ENCODE results near the gene PEX16.

Gene PEX16

GRCh38 chr11:45890886-45891550 lies 26.7 kb downstream of the PEX16 start:
- H3K9me3 ChIP-seq, result no peaks in the 10 kb centered on the region
- intact Hi-C loops (cut with DNase I; ENCODE audit: low total_unique reads), result no loop called here

DNA sequence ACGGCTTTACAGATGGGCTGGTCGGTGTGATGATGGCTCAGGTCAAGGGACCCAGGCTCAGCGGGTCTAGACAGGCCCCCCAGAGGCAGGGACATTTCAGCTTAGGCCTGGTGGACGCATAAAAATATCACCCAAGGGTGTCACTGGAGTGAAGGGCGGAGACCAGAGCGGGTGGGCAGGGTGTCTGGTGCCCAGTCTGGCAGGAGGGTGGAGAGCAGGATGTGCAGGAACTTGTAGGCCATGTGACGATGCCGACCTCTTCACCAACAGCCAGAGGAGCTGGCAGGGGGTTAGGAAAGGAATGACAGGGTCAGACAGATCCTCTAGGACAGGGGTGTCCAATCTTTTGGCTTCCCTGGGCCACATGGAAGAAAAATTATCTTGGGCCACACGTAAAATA lies 27.7 kb downstream of the PEX16 start:
- Histone ChIP-seq H3K4me3 (no peak overlapping the region), H3K4me1 (peaks cover 0 to 9% (median 7%) of the 10 kb centered on the region in 4 donors), H3K27me3 (peaks cover 0 to 9% of the 10 kb centered on the region in 2 donors), H3K36me3 (no peaks in the 10 kb centered on the region), H3K9me3 (no peaks in the 10 kb centered on the region), H3K27ac (no peak overlapping the region)
- intact Hi-C loops (cut with DNase I; ENCODE audit: low total_unique reads), result no loop called here
- DNase-seq, result no peak
- TF ChIP-seq, protein P1, sequence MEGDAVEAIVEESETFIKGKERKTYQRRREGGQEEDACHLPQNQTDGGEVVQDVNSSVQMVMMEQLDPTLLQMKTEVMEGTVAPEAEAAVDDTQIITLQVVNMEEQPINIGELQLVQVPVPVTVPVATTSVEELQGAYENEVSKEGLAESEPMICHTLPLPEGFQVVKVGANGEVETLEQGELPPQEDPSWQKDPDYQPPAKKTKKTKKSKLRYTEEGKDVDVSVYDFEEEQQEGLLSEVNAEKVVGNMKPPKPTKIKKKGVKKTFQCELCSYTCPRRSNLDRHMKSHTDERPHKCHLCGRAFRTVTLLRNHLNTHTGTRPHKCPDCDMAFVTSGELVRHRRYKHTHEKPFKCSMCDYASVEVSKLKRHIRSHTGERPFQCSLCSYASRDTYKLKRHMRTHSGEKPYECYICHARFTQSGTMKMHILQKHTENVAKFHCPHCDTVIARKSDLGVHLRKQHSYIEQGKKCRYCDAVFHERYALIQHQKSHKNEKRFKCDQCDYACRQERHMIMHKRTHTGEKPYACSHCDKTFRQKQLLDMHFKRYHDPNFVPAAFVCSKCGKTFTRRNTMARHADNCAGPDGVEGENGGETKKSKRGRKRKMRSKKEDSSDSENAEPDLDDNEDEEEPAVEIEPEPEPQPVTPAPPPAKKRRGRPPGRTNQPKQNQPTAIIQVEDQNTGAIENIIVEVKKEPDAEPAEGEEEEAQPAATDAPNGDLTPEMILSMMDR (IDR thresholded peaks at IDR 0.05), result no peak

More at GRCh38 chr11:45890886-45891550, 26.7 kb downstream of the PEX16 start:
- Histone ChIP-seq H3K4me3 (no peak overlapping the region), H3K27me3 (peaks cover 0 to 16% of the 10 kb centered on the region in 2 donors), H3K4me1 (peaks cover 0 to under 1% (median under 1%) of the 10 kb centered on the region in 4 donors), H3K27ac (no peak overlapping the region), H3K36me3 (no peaks in the 10 kb centered on the region)
- TF ChIP-seq, protein P1 (IDR thresholded peaks at IDR 0.05), result no peak
- no peak for DNase-seq

DNA sequence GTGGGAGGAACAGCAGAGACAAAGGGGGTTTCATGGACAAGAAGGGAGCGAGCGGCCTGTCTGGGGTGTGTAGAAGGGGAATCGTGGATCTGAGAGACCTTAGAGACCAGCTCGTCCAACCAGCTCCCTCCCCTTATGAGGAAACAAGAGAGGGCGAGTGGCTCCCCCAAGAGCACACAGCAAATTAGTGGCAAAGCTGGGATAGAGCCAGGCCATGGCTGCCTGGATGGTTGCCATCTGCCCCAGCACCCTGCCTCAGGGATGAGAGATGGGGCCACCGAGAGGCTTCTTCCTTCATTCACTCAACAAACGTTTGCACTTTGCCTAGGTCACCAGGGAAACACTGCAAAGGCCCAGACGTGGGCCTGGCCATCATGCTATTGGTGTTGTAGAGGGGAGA lies 28.1 kb downstream of the PEX16 start:
- Histone ChIP-seq H3K36me3 (no peaks in the 10 kb centered on the region), H3K27me3 (peaks cover 0 to 6% of the 10 kb centered on the region in 2 donors), H3K9me3 (no peaks in the 10 kb centered on the region), H3K4me1 (peaks cover 0 to 12% (median 7%) of the 10 kb centered on the region in 4 donors), H3K4me3 (no peak overlapping the region), H3K27ac (no peak overlapping the region)
- intact Hi-C loops (cut with DNase I; ENCODE audit: low total_unique reads), result no loop called here
- TF ChIP-seq, protein P1 (IDR thresholded peaks at IDR 0.05), result no peak
- no peak for DNase-seq

GRCh38 chr11:45887587-45887986 lies 30.1 kb downstream of the PEX16 start:
- peaks cover 0 to 4% (median 3%) of the 10 kb centered on the region in 3 donors for H3K36me3 ChIP-seq
- intact Hi-C loops (cut with DNase I; ENCODE audit: low total_unique reads), result no loop called here
- TF ChIP-seq, protein P1 (IDR thresholded peaks at IDR 0.05), result no peak
- H3K27ac ChIP-seq, result no peak overlapping the region
- peaks cover 0 to 12% (median 7%) of the 10 kb centered on the region in 4 donors for H3K4me1 ChIP-seq
- H3K27me3 ChIP-seq, result peaks cover 0 to 3% of the 10 kb centered on the region in 2 donors
- no peaks in the 10 kb centered on the region for H3K9me3 ChIP-seq
- no peak for DNase-seq
- H3K4me3 ChIP-seq, result no peak overlapping the region

DNA sequence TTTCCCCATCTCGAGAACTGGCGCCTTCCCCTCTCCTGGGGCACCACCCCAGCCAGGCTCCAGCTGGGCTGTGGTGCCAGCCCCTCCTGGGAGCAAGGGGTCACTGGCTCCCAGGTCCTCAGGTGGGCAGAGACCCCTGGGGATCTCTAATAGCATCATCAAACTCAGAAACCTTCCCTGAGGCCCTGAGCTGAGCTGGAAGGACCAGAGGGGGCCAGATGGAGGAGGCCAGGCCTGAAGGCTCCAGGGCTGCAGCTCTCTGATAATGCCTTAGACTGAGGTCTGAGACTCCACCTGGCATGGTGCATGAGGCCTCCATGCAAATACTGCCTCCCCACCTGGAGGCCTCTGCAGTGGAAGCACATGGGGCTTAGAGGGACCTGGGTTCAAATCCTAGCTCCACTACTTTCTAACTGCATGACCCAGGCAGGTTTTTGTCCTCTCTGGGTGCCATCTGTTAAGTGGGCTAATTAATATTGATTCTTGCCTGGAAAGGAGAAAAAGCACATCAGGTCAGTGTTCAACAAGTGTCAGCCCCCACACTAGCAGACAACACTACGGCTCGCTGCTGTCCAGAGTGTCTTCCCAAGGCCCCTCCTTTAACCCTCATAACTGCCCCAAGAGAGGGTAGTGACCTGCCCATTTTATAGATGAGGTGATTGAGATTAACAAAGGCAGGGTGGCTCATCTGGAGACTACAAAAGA lies 30.7 kb downstream of the PEX16 start:
- H3K27me3 ChIP-seq, result no peaks in the 10 kb centered on the region
- no peak for DNase-seq

More for the DNA sequence above, 30.7 kb downstream of the PEX16 start:
- H3K9me3 ChIP-seq, result no peaks in the 10 kb centered on the region
- no peak overlapping the region for H3K27ac ChIP-seq
- peaks cover 0 to 12% (median 7%) of the 10 kb centered on the region in 4 donors for H3K4me1 ChIP-seq
- intact Hi-C loops (cut with DNase I; ENCODE audit: low total_unique reads), result no loop called here
- H3K36me3 ChIP-seq, result peaks cover 2 to 10% (median 9%) of the 10 kb centered on the region in 3 donors
- TF ChIP-seq, protein P1 (IDR thresholded peaks at IDR 0.05), result no peak
- H3K4me3 ChIP-seq, result no peak overlapping the region
